Lung (tissue), 12 donors: ENCODE measurements around the gene NXPH2. TPM values are rescaled to one million over a fixed set of nuclear protein-coding genes. Genes with fewer than 3 reads are reported as not detected.

ENCODE experiments used
- ATAC-seq: fragments of 200-7000 bp; cut with Tn5 transposase; one replicate; pipeline ENCODE4 v1.9.1; 2020; ENCODE audit warnings: moderate number of reproducible peaks; ENCODE audit not compliant: insufficient read depth, low FRiP score
- DNase-seq, 3 donors: peaks; one replicate each; pipeline ENCODE4 v3.0.0-alpha.2; 2013 to 2017
- H3K27ac ChIP-seq, 2 donors: one replicate each; pipeline ENCODE4 v1.5.1; 2013; ENCODE audit warnings: mild to moderate bottlenecking in 2 of 2, moderate library complexity in 2 of 2, control low read depth in 1 of 2, inconsistent platforms in 1 of 2, low read depth in 1 of 2, low read length in 1 of 2
- H3K27me3 ChIP-seq, 3 donors: one replicate each; pipeline ENCODE4 v1.5.1; 2013; ENCODE audit warnings: low read length in 2 of 3; ENCODE audit not compliant: control insufficient read depth in 3 of 3, insufficient read depth in 3 of 3
- H3K36me3 ChIP-seq, 4 donors: one replicate each; pipeline ENCODE4 v1.5.1; 2013; ENCODE audit warnings: low read length in 4 of 4, mild to moderate bottlenecking in 1 of 4, moderate library complexity in 1 of 4; ENCODE audit not compliant: control insufficient read depth in 4 of 4, insufficient read depth in 4 of 4
- H3K4me1 ChIP-seq, 5 donors: one replicate each; pipeline ENCODE4 v1.5.1; 2013; ENCODE audit warnings: low read length in 5 of 5, mild to moderate bottlenecking in 2 of 5, moderate library complexity in 1 of 5; ENCODE audit not compliant: control insufficient read depth in 5 of 5, insufficient read depth in 5 of 5
- H3K4me3 ChIP-seq: one replicate; pipeline ENCODE4 v1.5.1; 2013; ENCODE audit warnings: mild to moderate bottlenecking, control low read depth, moderate library complexity
- H3K9ac ChIP-seq, 2 donors: one replicate each; pipeline ENCODE4 v1.5.1; 2013; ENCODE audit warnings: low read length in 2 of 2, control low read depth in 1 of 2; ENCODE audit not compliant: insufficient read depth in 1 of 2
- H3K9me3 ChIP-seq, 4 donors: one replicate each; pipeline ENCODE4 v1.5.1; 2013; ENCODE audit warnings: low read length in 3 of 4, mild to moderate bottlenecking in 1 of 4, moderate library complexity in 1 of 4; ENCODE audit not compliant: control insufficient read depth in 4 of 4, insufficient read depth in 3 of 4
- WGBS, 2 donors: extraction: QIAGEN DNeasy Blood & Tissue Kit; methylation state at CpG; one replicate each; pipeline ENCODE4 v1.1.7; 2013; 5-methylcytosine and 5-hydroxymethylcytosine counted together
- polyA plus RNA-seq, 2 donors: library from polyadenylated mRNA; stranded (reverse); fragments of 200-250 nt; gene quantifications; one replicate each; pipeline ENCODE4 v1.2.1, GENCODE V29; 2013
- total RNA-seq, 2 donors: library from RNA; depleted of rRNA in 1 of 2; stranded (reverse); fragments of >200 nt in 1 of 2; gene quantifications; one replicate each; pipeline ENCODE4 v1.2.1, GENCODE V29; 2014 to 2021
- TF ChIP-seq, protein P1 (sequence below): IDR thresholded peaks from 2 replicates; pipeline ENCODE4 v1.5.1; 2012; ENCODE audit warnings: mild to moderate bottlenecking; ENCODE audit errors: control extremely low read depth, extremely low read depth
- donor health status: control.
- donor health status: control.
- donor health status: Bipolar disorder and iron deficiency.
- donor health status: healthy.
- donor health status: DM: yes; HTN: yes; CAD: no.

NXPH2 gene
- total and polyA plus RNA-seq, 4 donors, result not detected

- H3K4me1 ChIP-seq, result peaks cover 0 to 4% (median 0%) of the 10 kb centered on the region in 5 donors
These were observed 61.8 kb downstream of the NXPH2 start for GRCh38 chr2:138718405-138718804.

GRCh38 chr2:138716183-138716582 lies 64.0 kb downstream of the NXPH2 start:
- whole genome bisulfite sequencing, 2 donors, result 79 to 90% methylated on average over 5 of the region's 5 CpGs
- TF ChIP-seq, protein P1, sequence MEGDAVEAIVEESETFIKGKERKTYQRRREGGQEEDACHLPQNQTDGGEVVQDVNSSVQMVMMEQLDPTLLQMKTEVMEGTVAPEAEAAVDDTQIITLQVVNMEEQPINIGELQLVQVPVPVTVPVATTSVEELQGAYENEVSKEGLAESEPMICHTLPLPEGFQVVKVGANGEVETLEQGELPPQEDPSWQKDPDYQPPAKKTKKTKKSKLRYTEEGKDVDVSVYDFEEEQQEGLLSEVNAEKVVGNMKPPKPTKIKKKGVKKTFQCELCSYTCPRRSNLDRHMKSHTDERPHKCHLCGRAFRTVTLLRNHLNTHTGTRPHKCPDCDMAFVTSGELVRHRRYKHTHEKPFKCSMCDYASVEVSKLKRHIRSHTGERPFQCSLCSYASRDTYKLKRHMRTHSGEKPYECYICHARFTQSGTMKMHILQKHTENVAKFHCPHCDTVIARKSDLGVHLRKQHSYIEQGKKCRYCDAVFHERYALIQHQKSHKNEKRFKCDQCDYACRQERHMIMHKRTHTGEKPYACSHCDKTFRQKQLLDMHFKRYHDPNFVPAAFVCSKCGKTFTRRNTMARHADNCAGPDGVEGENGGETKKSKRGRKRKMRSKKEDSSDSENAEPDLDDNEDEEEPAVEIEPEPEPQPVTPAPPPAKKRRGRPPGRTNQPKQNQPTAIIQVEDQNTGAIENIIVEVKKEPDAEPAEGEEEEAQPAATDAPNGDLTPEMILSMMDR, result no peak
- no peak for ATAC-seq

More at GRCh38 chr2:138718405-138718804, 61.8 kb downstream of the NXPH2 start:
- no peaks in the 10 kb centered on the region for H3K9me3 ChIP-seq
- H3K9ac ChIP-seq, result no peak overlapping the region
- no peak overlapping the region for H3K4me3 ChIP-seq
- ATAC-seq (no peak), DNase-seq (no peak)
- no peaks in the 10 kb centered on the region for H3K27me3 ChIP-seq
- H3K36me3 ChIP-seq, result no peaks in the 10 kb centered on the region
- no peak overlapping the region for H3K27ac ChIP-seq
- TF ChIP-seq, protein P1, result no peak

DNA sequence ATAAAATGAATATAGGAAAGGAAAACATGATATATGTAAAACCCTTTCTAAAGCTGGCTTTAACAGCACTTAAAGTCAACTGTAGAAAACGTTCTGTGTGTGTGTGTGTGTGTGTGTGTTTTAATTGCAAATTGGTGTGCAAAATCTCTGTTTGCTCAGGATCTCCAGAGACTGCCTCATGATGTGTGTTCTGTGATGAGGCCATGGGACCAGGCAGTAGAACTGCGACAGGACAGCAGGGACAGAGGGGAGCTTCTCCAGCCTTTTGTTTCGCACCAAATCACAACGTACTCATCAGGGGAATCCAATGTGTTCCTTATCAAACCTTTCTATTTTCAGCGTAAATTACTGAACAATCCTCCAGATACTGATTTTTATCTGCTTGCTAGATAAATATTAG lies 66.7 kb downstream of the NXPH2 start:
- TF ChIP-seq, protein P1, result no peak
- Histone ChIP-seq H3K27me3 (no peaks in the 10 kb centered on the region), H3K4me3 (no peak overlapping the region), H3K4me1 (peaks cover 0 to 9% (median 0%) of the 10 kb centered on the region in 5 donors), H3K36me3 (no peaks in the 10 kb centered on the region), H3K9ac (no peak overlapping the region), H3K27ac (no peak overlapping the region), H3K9me3 (no peaks in the 10 kb centered on the region)
- WGBS, 2 donors, result 54 to 68% methylated on average over 5 of the region's 5 CpGs
- no peak for DNase-seq
- no peak for ATAC-seq

More at GRCh38 chr2:138716183-138716582, 64.0 kb downstream of the NXPH2 start:
- DNase-seq, result no peak
- Histone ChIP-seq H3K36me3 (no peaks in the 10 kb centered on the region), H3K4me1 (peaks cover 0 to 3% (median 0%) of the 10 kb centered on the region in 5 donors), H3K9ac (no peak overlapping the region), H3K4me3 (no peak overlapping the region), H3K27me3 (no peaks in the 10 kb centered on the region), H3K27ac (no peak overlapping the region), H3K9me3 (no peaks in the 10 kb centered on the region)

DNA sequence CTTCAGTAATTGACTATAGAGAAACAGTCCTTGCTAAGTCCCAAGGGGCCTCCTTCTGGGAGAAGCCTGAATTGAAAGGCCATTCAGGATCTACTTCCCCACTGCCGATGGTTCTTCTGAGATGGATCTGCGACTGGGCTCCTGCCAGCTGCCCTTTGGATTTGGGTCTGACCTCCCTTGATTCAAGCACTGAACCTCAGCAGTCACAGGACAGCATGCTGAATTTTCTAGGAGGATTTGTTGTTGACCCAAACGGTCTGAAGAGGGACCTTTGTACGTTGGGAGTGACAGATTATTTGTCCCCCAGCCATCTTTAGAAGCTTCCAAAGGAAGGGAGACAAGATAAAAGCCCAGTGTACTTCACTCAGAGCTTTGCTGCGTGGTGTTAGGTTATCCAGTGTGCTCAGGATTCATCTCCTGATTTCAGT lies 67.1 kb downstream of the NXPH2 start:
- Histone ChIP-seq H3K9me3 (no peaks in the 10 kb centered on the region), H3K4me3 (no peak overlapping the region), H3K9ac (no peak overlapping the region), H3K27ac (no peak overlapping the region), H3K36me3 (no peaks in the 10 kb centered on the region), H3K4me1 (peaks cover 0 to 11% (median 0%) of the 10 kb centered on the region in 5 donors), H3K27me3 (no peaks in the 10 kb centered on the region)
- 77 to 82% methylated on average over 5 of the region's 5 CpGs for WGBS, 2 donors
- no peak for ATAC-seq
- no peak for DNase-seq
- TF ChIP-seq, protein P1, result no peak
